Keratinocyte (primary cell): ENCODE measurements around the gene FAM53B. TPM values are rescaled to one million over a fixed set of nuclear protein-coding genes. Genes with fewer than 3 reads are reported as not detected.

Experiments used
- DNase-seq: peaks from one replicate; pipeline ENCODE4 v3.0.0-alpha.2; 2011; ENCODE audit warnings: low read depth, missing footprints, low spot score
- FAIRE-seq: peaks from 2 replicates; lab custom pipeline; 2011; peaks lifted over from hg19 to GRCh38; lab: Jason Lieb, UNC
- H2AFZ ChIP-seq: 2 replicates; pipeline ENCODE4 v1.6.0; 2012; ENCODE audit warnings: low read length, control low read depth, inconsistent platforms; ENCODE audit not compliant: control insufficient read depth
- H3K27ac ChIP-seq: 2 replicates; pipeline ENCODE4 v1.5.1; 2011; ENCODE audit warnings: low read length; ENCODE audit not compliant: control insufficient read depth, insufficient read depth
- H3K27me3 ChIP-seq: 3 replicates; pipeline ENCODE4 v1.6.0; 2011; ENCODE audit warnings: low read length; ENCODE audit not compliant: control insufficient read depth, insufficient read depth; ENCODE audit errors: extremely low read depth
- H3K36me3 ChIP-seq, 2 experiments: 2 replicates in 1 of 2; 3 replicates in 1 of 2; pipeline ENCODE4 v1.5.1; 2011; ENCODE audit warnings: low read length in 2 of 2, mild to moderate bottlenecking in 1 of 2; ENCODE audit not compliant: control insufficient read depth in 2 of 2, insufficient read depth in 2 of 2; ENCODE audit errors: extremely low read depth in 1 of 2
- H3K4me1 ChIP-seq: 3 replicates; pipeline ENCODE4 v1.5.1; 2011; ENCODE audit warnings: low read length; ENCODE audit not compliant: control insufficient read depth, insufficient read depth; ENCODE audit errors: extremely low read depth
- H3K4me2 ChIP-seq: 3 replicates; pipeline ENCODE4 v1.6.0; 2011; ENCODE audit warnings: low read depth, low read length; ENCODE audit not compliant: control insufficient read depth, insufficient read depth; ENCODE audit errors: extremely low read depth
- H3K4me3 ChIP-seq, 3 experiments: fragments of 200-600 bp in 1 of 3; sonication (generic) in 1 of 3; 2 replicates in 2 of 3; 3 replicates in 1 of 3; pipeline ENCODE4 v1.5.1; 2011 to 2016; ENCODE audit warnings: low read length in 3 of 3, mild to moderate bottlenecking in 3 of 3, control low read depth in 2 of 3, inconsistent platforms in 1 of 3, low read depth in 1 of 3, mixed read lengths in 1 of 3, mixed run types in 1 of 3, moderate library complexity in 1 of 3; ENCODE audit not compliant: control insufficient read depth in 2 of 3, insufficient read depth in 2 of 3; ENCODE audit errors: extremely low read depth in 1 of 3
- H3K79me2 ChIP-seq: 2 replicates; pipeline ENCODE4 v1.6.0; 2012; ENCODE audit warnings: low read length; ENCODE audit not compliant: control insufficient read depth, insufficient read depth
- H3K9ac ChIP-seq: 3 replicates; pipeline ENCODE4 v1.6.0; 2011; ENCODE audit warnings: low read length; ENCODE audit not compliant: control insufficient read depth, insufficient read depth; ENCODE audit errors: extremely low read depth
- H3K9me1 ChIP-seq: 3 replicates; pipeline ENCODE4 v1.6.0; 2011; ENCODE audit warnings: low read length; ENCODE audit not compliant: control insufficient read depth, insufficient read depth; ENCODE audit errors: extremely low read depth
- H3K9me3 ChIP-seq: 2 replicates; pipeline ENCODE4 v1.5.1; 2012; ENCODE audit warnings: low read depth, low read length; ENCODE audit not compliant: control insufficient read depth
- H4K20me1 ChIP-seq: 3 replicates; pipeline ENCODE4 v1.6.0; 2011; ENCODE audit warnings: low read length; ENCODE audit not compliant: control insufficient read depth, insufficient read depth; ENCODE audit errors: extremely low read depth
- EZH2 ChIP-seq: IDR thresholded peaks from one replicate; pipeline ENCODE4 v1.6.1; 2012; ENCODE audit warnings: inconsistent platforms, mild to moderate bottlenecking, low read length, moderate library complexity
- dilution Hi-C: fragments of 300-500 bp; cut with MboI; formaldehyde crosslinking; loops from one replicate; pipeline ENCODE4 v1.7.0; 2020; ENCODE audit warnings: low sequenced_read_pairs; ENCODE audit not compliant: extremely low pct_ligation_motif_present
- polyA plus RNA-seq, 5 experiments: library from polyadenylated mRNA; depleted of rRNA in 3 of 5; stranded (reverse) in 3 of 5; stranded (forward) in 1 of 5; unstranded in 1 of 5; fragments of >200 nt; gene quantifications; 1 replicate in 1 of 5; 2 replicates in 3 of 5; 3 replicates in 1 of 5; pipeline versions ENCODE4 v1.2.1 to v1.2.3, GENCODE V29; 2011 to 2012; ENCODE audit warnings: missing spikeins in 2 of 5, low read depth in 1 of 5, low replicate concordance in 1 of 5
- TF ChIP-seq, protein P1 (sequence below), 3 experiments: IDR thresholded peaks in 1 of 3; conservative IDR thresholded peaks in 1 of 3; optimal IDR thresholded peaks in 1 of 3; 2 replicates in 2 of 3; 3 replicates in 1 of 3; pipeline versions ENCODE3 to v1.5.1; 2011; ENCODE audit warnings: low read length in 3 of 3, mild to moderate bottlenecking in 3 of 3, moderate library complexity in 2 of 3, control low read depth in 1 of 3, inconsistent platforms in 1 of 3; ENCODE audit not compliant: insufficient read depth in 2 of 3; ENCODE audit errors: extremely low read depth in 1 of 3

Gene FAM53B
- polyA plus RNA-seq, 1 donor (not counting 4 experiments of a cell fraction or from before 2014, with no cell fraction given), result 8.6 TPM

DNA sequence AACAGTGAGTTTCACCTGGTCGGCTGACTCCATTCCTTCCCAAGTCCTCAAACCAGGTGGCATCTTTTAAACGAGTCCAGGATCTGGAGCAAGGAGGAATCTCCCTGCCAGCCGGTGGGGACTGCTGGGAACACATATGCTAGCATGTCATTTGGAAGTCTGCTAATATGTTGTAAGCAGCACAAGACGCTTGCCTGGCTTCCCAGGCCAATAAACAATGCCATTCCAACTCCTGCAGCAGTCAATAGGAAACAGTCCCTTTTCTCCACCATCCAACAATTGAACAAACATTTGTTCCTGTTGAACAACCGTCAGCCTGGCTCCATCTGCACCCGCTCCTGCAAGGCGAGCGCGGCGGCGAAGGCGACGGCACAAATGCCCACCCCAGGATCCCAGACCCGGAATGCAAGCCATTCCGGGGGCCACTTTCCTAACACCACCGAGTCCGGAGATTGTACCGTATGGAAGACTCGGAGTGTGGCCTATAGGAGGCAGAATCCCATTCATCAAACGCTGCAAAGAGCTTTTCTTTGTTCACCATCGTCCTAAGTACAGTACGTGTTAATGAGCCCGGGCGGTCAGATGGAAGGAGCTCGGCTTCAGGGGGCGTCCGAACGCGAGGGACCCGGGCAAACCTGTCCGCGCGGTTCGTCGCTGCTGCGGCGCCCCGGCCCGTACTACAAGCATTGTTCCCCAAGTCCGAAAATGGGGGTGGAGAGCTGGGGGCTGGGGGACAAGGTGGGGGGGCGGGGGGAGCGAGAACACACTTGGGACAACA is 1.6 kb downstream of the FAM53B start:
- Histone ChIP-seq H3K9me1 (no peaks in the 10 kb centered on the region), H3K9ac (peak overlapping the region; percentile 83)

DNA sequence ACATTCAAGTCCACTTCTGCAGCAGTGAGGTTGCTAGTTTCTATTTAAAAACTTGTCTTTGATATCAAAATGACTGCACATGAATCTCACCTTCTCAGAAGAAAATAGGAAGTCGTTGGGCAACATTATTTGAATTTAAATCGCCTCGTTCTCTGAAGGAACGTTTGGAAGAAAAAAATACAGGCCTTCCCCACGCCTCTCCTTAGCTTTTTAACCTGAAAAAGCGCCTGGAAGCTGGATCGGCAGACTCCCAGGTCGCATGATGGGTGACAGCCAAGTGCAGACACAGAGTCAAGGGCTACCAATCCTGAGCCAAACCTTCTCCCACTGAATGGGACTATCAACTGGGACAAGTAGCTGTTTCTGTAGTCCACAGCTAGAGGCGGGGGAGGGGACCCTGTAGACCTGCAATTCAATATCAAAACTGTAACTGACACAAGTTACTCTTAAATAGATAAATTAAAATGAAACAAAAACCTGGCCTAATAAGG is 2.2 kb downstream of the FAM53B start:
- TF ChIP-seq, protein P1, sequence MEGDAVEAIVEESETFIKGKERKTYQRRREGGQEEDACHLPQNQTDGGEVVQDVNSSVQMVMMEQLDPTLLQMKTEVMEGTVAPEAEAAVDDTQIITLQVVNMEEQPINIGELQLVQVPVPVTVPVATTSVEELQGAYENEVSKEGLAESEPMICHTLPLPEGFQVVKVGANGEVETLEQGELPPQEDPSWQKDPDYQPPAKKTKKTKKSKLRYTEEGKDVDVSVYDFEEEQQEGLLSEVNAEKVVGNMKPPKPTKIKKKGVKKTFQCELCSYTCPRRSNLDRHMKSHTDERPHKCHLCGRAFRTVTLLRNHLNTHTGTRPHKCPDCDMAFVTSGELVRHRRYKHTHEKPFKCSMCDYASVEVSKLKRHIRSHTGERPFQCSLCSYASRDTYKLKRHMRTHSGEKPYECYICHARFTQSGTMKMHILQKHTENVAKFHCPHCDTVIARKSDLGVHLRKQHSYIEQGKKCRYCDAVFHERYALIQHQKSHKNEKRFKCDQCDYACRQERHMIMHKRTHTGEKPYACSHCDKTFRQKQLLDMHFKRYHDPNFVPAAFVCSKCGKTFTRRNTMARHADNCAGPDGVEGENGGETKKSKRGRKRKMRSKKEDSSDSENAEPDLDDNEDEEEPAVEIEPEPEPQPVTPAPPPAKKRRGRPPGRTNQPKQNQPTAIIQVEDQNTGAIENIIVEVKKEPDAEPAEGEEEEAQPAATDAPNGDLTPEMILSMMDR (optimal IDR thresholded peaks at IDR 0.05 in 1 of 3, IDR thresholded peaks at IDR 0.05 in 1 of 3, conservative IDR thresholded peaks at IDR 0.05 in 1 of 3; ENCODE audit: extremely low read depth in 1 of 3, insufficient read depth in 2 of 3, low read length in 3 of 3), result no peak
- TF ChIP-seq EZH2, result no peak
- Histone ChIP-seq H3K79me2 (peaks cover 47% of the 10 kb centered on the region), H3K9me3 (no peaks in the 10 kb centered on the region), H2AFZ (no peak overlapping the region), H4K20me1 (no peaks in the 10 kb centered on the region), H3K36me3 (no peaks in the 10 kb centered on the region), H3K9ac (peak overlapping the region; percentile 83), H3K4me1 (peaks cover 81% of the 10 kb centered on the region), H3K27me3 (no peaks in the 10 kb centered on the region), H3K9me1 (no peaks in the 10 kb centered on the region), H3K4me3 (peak overlapping the region; percentile 77 to 90 (median 87)), H3K4me2 (peak overlapping the region; percentile 98), H3K27ac (peak overlapping the region; percentile 87)
- DNase-seq (no peak), FAIRE-seq (no peak)
- dilution Hi-C loops, result no loop called here

More for the DNA sequence above, 1.6 kb downstream of the FAM53B start:
- DNase-seq (no peak), FAIRE-seq (no peak)
- no peaks in the 10 kb centered on the region for H3K9me3 ChIP-seq
- no peaks in the 10 kb centered on the region for H3K36me3 ChIP-seq
- no peaks in the 10 kb centered on the region for H3K27me3 ChIP-seq
- TF ChIP-seq EZH2, result no peak
- TF ChIP-seq, protein P1 (optimal IDR thresholded peaks at IDR 0.05 in 1 of 3, IDR thresholded peaks at IDR 0.05 in 1 of 3, conservative IDR thresholded peaks at IDR 0.05 in 1 of 3; ENCODE audit: extremely low read depth in 1 of 3, insufficient read depth in 2 of 3, low read length in 3 of 3), result peak; percentile 26 to 41 (median 38)
- dilution Hi-C loops, result no loop called here
- H4K20me1 ChIP-seq, result no peaks in the 10 kb centered on the region
- peak overlapping the region; percentile 77 to 90 (median 87) for H3K4me3 ChIP-seq
- peaks cover 41% of the 10 kb centered on the region for H3K79me2 ChIP-seq
- H2AFZ ChIP-seq, result no peak overlapping the region
- H3K4me1 ChIP-seq, result peaks cover 81% of the 10 kb centered on the region
- H3K27ac ChIP-seq, result peak overlapping the region; percentile 87
- H3K4me2 ChIP-seq, result peak overlapping the region; percentile 98
